22Rv1 (cell line): Measurements from ENCODE around the gene KRTAP5-2.

Experiments
- ZFX ChIP-seq: fragments of 450-650 bp; IDR thresholded peaks from 2 replicates; pipeline ENCODE4 v1.6.1; 2017; ENCODE audit warnings: antibody characterized with exemption, borderline replicate concordance
- TF ChIP-seq, protein P1 (sequence below): fragments of 450-650 bp; IDR thresholded peaks from 2 replicates; pipeline ENCODE4 v1.5.1; 2017; ENCODE audit warnings: mild to moderate bottlenecking

- TF ChIP-seq, protein P1, sequence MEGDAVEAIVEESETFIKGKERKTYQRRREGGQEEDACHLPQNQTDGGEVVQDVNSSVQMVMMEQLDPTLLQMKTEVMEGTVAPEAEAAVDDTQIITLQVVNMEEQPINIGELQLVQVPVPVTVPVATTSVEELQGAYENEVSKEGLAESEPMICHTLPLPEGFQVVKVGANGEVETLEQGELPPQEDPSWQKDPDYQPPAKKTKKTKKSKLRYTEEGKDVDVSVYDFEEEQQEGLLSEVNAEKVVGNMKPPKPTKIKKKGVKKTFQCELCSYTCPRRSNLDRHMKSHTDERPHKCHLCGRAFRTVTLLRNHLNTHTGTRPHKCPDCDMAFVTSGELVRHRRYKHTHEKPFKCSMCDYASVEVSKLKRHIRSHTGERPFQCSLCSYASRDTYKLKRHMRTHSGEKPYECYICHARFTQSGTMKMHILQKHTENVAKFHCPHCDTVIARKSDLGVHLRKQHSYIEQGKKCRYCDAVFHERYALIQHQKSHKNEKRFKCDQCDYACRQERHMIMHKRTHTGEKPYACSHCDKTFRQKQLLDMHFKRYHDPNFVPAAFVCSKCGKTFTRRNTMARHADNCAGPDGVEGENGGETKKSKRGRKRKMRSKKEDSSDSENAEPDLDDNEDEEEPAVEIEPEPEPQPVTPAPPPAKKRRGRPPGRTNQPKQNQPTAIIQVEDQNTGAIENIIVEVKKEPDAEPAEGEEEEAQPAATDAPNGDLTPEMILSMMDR, result no peak
- TF ChIP-seq ZFX, result no peak
These were observed 21.4 kb upstream of the KRTAP5-2 start for GRCh38 chr11:1619449-1619848.
